ENCODE measurements around the gene NEK1.
"Not testable (repeated sequence)": the region's sequence is repeated elsewhere in the genome, so short reads cannot be mapped to it uniquely, and the experiment has no call there.

Gene NEK1

GRCh38 chr4:169603312-169603711 lies 9.1 kb downstream of the NEK1 start:
- no peak for DNase-seq (ENCODE audit: low read depth)

GRCh38 chr4:169601016-169601771 lies 11.2 kb downstream of the NEK1 start:
- DNase-seq (ENCODE audit: low read depth): no peak

DNA sequence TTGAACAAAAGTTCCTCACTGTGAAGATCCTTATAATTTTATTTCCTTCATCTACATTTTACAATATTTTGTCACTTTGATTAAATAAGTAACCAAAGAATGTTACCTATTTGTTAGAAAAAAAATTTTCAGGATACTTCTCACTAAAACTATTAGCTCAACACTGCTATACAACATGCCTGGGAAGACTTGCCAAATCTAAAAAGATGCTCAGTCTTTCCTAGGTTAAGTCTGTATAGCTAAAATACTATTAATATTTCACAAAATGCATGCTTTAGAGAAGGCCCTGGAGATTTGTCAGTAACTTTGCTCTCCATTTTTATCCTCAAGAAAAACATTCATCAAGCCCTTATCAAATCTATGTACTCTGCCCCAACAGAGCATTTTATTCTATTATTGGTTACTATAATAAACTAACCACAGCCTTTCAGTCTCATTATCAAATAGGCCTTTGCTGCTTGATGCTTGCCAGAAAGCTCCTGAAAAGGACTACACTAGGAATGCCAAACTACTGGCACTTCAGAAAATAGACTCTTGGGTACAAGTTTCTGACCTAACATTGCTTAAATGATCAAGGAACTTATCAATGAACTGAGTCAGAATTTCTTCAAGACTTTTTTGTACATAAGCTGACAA lies 17.7 kb downstream of the NEK1 start:
- no peak for DNase-seq (ENCODE audit: low read depth)

DNA sequence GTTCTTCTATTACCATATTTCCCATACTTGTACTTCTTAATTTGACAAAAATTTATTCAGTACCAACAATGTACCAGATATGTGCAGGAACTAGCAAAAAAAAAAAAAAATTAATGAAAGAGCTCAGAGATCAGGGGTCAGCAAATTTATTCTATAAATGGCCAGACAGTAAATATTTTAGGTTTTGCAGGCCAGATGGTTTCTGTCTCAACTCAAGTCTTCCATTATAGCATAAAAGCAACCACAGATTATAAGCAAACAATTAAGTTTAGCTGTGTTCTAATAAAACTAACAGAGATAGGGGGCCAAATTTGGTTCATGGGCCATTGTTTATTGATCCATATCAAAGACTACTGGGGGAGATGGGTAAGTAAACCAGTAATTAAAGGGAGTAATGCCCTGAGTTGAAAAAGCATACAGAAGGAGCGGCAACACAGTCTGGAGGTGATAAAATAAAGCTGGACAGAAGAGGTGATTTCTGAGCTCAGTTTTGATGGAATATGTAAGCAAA lies 19.3 kb downstream of the NEK1 start:
- no peak for DNase-seq (ENCODE audit: low read depth)

DNA sequence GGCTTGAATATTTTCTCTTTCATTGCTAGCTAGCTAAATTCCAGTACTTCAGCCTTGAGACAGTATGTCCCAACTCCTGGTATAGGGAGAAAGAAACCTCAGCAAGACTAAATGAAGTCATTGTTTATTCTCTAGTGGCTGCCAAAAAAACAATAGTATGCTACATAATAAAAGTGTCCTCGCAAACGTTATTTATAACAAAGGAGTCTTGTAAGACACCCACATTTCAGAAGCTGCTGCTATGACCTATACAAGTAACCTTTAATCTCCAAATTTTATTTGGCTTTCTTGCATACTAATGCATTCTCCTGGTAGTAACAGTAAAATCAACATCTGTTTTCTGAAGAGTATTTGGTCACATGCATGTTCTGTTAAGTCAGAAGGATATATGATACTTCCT lies 28.8 kb downstream of the NEK1 start:
- no peak for DNase-seq (ENCODE audit: low read depth)

GRCh38 chr4:169582706-169583105 lies 29.7 kb downstream of the NEK1 start:
- no peak for DNase-seq (ENCODE audit: low read depth)

- no peak for DNase-seq (ENCODE audit: low read depth)
Observed at GRCh38 chr4:169582203-169582602, 30.2 kb downstream of the NEK1 start.

- DNase-seq (ENCODE audit: low read depth): no peak
Observed at GRCh38 chr4:169573889-169574288, 38.5 kb downstream of the NEK1 start.

DNA sequence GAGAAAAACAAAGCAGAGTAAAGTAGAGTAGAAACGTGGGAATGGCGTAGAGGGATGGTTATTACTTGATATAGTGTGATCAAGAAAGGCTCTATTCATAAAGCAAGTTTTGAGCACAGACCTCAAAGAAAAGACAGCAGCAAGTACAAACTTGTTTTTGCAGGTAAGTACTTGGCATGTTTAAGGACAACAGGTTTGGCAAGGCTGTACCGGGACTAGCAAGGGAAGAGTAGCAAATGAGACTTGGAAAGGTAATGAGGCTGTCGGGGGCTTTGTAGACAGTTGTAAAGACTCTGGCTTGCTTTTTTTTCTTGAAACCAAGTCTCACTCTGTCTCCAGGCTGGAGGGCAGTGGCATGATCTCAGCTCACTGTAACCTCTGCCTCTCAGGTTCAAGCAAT lies 40.9 kb downstream of the NEK1 start:
- DNase-seq (ENCODE audit: low read depth): no peak

- not testable (repeated sequence) for DNase-seq (ENCODE audit: low read depth)
Observed at GRCh38 chr4:169571012-169571411, 41.4 kb downstream of the NEK1 start.

GRCh38 chr4:169570266-169570665 lies 42.1 kb downstream of the NEK1 start:
- not testable (repeated sequence) for DNase-seq (ENCODE audit: low read depth)

DNA sequence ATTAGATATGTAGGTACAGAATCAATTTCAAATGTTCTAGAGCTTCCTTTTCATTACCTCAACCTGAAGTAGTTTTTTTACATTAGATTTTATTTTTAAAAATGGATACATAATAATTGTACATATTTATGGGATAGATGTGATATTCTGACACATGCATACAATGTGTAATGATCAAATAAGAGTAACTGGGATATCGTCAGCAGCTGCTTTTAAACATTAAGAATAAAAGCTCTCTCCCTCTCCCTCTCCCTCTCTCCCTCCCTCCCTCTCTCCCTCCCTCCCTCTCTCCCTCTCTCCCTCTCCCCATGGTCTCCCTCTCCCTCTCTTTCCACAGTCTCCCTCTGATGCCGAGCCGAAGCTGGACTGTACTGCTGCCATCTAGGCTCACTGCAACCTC lies 43.2 kb downstream of the NEK1 start:
- not testable (repeated sequence) for DNase-seq (ENCODE audit: low read depth)

- no peak for DNase-seq (ENCODE audit: low read depth)
Observed at GRCh38 chr4:169567916-169568315, 44.5 kb downstream of the NEK1 start.

- no peak for DNase-seq (ENCODE audit: low read depth)
Observed at GRCh38 chr4:169566021-169566818, 46.2 kb downstream of the NEK1 start.

DNA sequence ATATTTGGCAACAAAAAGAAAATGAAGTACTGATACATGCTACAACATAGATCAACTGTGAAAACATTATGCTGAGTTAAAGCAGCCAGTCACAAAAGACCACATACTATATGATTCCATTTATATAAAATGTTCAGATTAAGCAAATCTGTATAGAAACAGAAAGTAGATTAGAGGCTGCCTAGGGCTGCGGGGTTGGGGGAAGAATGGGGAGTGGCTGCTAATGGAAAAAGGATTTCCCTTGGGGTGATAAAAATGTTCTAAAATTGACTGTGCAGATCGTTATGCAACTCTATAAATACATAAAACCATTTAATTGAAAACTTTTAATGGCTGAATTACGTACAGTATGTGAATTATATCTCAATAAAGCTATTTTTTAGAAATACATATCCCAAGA lies 46.8 kb downstream of the NEK1 start:
- DNase-seq (ENCODE audit: low read depth): no peak

GRCh38 chr4:169557061-169557636 lies 55.2 kb downstream of the NEK1 start:
- no peak for DNase-seq (ENCODE audit: low read depth)

DNA sequence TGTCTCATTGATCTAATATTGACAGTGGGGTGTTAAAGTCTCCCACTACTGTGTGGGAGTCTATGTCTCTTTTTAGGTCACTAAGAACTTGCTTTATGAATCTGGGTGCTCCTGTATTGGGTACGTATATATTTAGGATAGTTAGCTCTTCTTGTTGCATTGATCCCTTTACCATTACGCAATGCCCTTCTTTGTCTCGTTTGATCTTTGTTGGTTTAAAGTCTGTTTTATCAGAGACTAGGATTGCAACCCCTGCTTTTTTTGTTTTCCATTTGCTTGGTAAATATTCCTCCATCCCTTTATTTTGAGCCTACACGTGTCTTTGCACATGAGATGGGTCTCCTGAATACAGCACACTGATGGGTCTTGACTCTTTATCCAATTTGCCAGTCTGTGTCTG lies 65.8 kb downstream of the NEK1 start:
- DNase-seq (ENCODE audit: low read depth): not testable (repeated sequence)

DNA sequence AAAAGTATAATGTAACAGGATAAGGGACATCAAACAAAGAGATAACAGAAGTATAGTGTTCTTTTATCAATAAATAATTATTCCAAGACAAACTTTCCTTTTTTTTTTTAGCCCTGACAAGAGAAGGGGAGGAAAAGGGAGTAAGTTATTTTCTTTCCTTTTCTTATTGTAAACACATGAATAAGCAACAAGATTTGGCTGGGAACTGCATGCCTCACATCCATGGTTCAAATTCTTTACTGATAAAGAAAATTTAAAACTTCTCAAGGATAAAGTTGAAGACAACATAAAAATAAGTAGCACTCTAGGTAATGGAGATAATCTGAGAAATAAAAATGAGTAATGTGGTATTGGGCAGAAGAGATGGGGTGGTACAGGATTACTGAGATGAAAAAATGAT lies 71.6 kb downstream of the NEK1 start:
- DNase-seq (ENCODE audit: low read depth): no peak

DNA sequence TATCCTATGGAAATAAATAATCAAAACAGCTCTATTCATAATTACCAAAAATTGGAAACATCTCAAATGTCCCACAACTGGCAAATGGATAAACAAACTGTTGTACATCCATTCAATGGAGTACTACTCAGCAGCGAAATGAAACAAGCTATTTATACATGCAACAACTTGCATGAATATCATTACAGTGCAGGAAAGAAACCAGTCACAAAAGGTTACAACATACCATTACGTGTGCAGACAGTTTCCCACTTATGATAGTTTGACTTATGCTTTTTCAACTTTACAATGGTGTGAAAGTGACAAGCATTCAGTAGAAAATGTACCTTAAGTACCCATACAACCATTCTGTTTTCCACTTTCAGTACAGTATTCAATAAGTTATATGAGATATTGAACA lies 82.3 kb downstream of the NEK1 start:
- DNase-seq (ENCODE audit: low read depth): no peak

- DNase-seq (ENCODE audit: low read depth): no peak
Observed at GRCh38 chr4:169523796-169524195, 88.6 kb downstream of the NEK1 start.

DNA sequence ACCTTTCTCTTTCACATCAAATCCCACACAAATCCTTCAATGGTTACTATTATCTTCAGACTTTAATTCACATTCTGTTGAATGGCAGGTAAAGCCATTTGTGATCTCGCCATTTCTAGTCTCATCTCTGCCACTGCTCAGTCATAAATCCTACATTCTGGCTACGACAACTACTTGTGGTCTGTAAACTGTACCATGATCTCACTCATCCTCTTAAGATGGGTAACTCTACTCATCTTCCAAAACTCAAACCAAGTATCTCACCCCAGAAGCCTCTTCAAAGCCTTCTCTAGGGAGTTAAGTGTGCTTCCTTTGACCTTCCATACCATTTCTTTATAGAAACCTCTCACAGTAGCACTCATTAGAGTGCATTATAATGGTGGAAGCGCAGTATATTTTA lies 101.8 kb downstream of the NEK1 start:
- no peak for DNase-seq (ENCODE audit: low read depth)

DNA sequence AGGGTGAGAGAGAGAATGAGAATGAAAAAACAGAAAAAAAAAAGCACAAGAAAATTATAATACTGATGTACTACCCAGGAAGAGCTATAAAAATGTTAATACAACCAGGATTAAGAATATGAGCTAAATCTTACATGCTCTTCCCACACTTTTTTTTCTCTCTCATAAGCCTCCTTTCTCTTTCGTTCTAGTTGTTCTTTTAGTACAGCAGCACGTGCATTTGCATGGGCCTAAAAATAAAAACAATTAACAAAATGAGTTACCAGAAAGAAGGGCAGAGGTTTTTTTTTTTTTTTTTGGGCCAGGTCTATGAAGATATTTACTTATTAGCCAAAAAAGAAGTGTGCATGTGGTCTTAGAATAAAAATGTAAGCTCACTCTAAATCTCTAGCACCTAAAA lies 105.5 kb downstream of the NEK1 start:
- no peak for DNase-seq (ENCODE audit: low read depth)

Measured in activated gamma-delta T cell treated with anti-CD3 and anti-CD28 coated beads, Interleukin-2, amount 50 U/mL, for 16 hours (primary cell).